ENCODE measurements around the gene IFI16. TPM values are rescaled to one million over a fixed set of nuclear protein-coding genes. Genes with fewer than 3 reads are reported as not detected.
A peak's percentile ranks its signal among the peaks of the same experiment; 100 is the strongest.
"Not testable (repeated sequence)": the region's sequence is repeated elsewhere in the genome, so short reads cannot be mapped to it uniquely, and the experiment has no call there.

Gene IFI16
- total RNA-seq, 2 donors from 2014 or later: 311 to 326 TPM

GRCh38 chr1:159046486-159046885 is 36.8 kb downstream of the IFI16 start:
- not testable (repeated sequence) for DNase-seq; H3K27me3 Mint-ChIP-seq (ENCODE audit: low read depth); H3K9me3 Mint-ChIP-seq
- peaks cover 53% of the 10 kb centered on the region for H3K4me1 Mint-ChIP-seq (ENCODE audit: low read depth)
- H3K27ac Mint-ChIP-seq: peak overlapping the region; percentile 13
- peak overlapping the region in 1 of 2 donors; percentile 6 for H3K4me3 Mint-ChIP-seq
- peak; percentile 25 to 52 for ATAC-seq (replicated peaks in 1 of 2)
- peaks cover 19 to 60% of the 10 kb centered on the region in 2 donors for H3K36me3 Mint-ChIP-seq (ENCODE audit: insufficient read depth in 2 of 2)

- H3K27ac Mint-ChIP-seq: peak overlapping the region; percentile 64
- H3K4me3 Mint-ChIP-seq: no peak overlapping the region
- peaks cover 56% of the 10 kb centered on the region for H3K4me1 Mint-ChIP-seq (ENCODE audit: low read depth)
- H3K36me3 Mint-ChIP-seq (ENCODE audit: insufficient read depth in 2 of 2): peaks cover 20 to 64% of the 10 kb centered on the region in 2 donors
- DNase-seq: no peak
- peak in 1 of 2 donors; percentile 12 for ATAC-seq (replicated peaks in 1 of 2)
- no peaks in the 10 kb centered on the region for H3K27me3 Mint-ChIP-seq (ENCODE audit: low read depth)
- no peaks in the 10 kb centered on the region for H3K9me3 Mint-ChIP-seq
Observed at GRCh38 chr1:159051436-159051835, 41.7 kb downstream of the IFI16 start.

- ATAC-seq (replicated peaks in 1 of 2): no peak
Observed at GRCh38 chr1:159054427-159054826, 44.7 kb downstream of the IFI16 start.

GRCh38 chr1:159055181-159055641 is 45.5 kb downstream of the IFI16 start:
- Mint-ChIP-seq H3K27me3 (ENCODE audit: low read depth) (no peaks in the 10 kb centered on the region), H3K9me3 (no peaks in the 10 kb centered on the region), H3K27ac (peak overlapping the region; percentile 80), H3K36me3 (ENCODE audit: insufficient read depth in 2 of 2) (peaks cover 17 to 55% of the 10 kb centered on the region in 2 donors), H3K4me1 (ENCODE audit: low read depth) (peaks cover 50% of the 10 kb centered on the region), H3K4me3 (no peak overlapping the region)
- DNase-seq (no peak), ATAC-seq (replicated peaks in 1 of 2) (no peak)

More at GRCh38 chr1:159054427-159054826, 44.7 kb downstream of the IFI16 start:
- H3K4me1 Mint-ChIP-seq (ENCODE audit: low read depth): peaks cover 50% of the 10 kb centered on the region
- H3K36me3 Mint-ChIP-seq (ENCODE audit: insufficient read depth in 2 of 2): peaks cover 18 to 61% of the 10 kb centered on the region in 2 donors
- H3K9me3 Mint-ChIP-seq: no peaks in the 10 kb centered on the region
- H3K27me3 Mint-ChIP-seq (ENCODE audit: low read depth): no peaks in the 10 kb centered on the region
- no peak overlapping the region for H3K4me3 Mint-ChIP-seq
- peak overlapping the region; percentile 14 for H3K27ac Mint-ChIP-seq
- DNase-seq: no peak

DNA sequence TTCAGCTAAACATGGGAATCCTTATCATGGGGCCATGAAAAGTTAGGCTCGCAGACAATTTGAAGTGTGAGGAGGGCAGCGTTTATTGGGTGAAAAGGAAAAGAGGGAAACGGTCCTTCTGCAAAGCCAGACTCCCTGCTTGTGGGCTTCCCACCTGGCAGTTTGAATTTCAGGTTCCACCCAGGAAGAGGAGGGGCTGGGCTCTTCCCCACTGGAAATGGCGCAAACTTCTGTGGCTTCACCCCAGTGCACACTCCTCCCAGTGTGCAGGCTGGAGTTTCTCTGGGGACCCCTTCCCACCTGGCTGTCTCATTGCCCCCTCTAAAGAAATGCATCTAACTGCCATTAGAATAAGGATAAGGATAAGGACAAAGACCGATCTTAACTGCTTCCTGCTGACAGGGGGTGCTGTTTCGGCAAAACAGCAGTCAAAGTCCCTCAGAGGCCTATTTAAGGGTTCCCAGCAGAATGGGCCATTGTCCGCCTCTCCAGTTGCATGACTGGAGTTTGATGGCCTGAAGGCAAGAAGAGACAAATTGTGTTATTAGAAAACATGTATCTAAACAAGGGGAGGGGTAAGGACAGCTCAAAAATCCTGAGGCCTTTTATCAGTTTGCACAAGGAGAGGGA is 46.5 kb downstream of the IFI16 start:
- DNase-seq (no peak), ATAC-seq (replicated peaks in 1 of 2) (no peak)
- Mint-ChIP-seq H3K27me3 (ENCODE audit: low read depth) (no peaks in the 10 kb centered on the region), H3K9me3 (no peaks in the 10 kb centered on the region), H3K4me1 (ENCODE audit: low read depth) (peaks cover 40% of the 10 kb centered on the region), H3K27ac (no peak overlapping the region), H3K4me3 (no peak overlapping the region), H3K36me3 (ENCODE audit: insufficient read depth in 2 of 2) (peaks cover 11 to 52% of the 10 kb centered on the region in 2 donors)

- DNase-seq: no peak
- Mint-ChIP-seq H3K9me3 (no peaks in the 10 kb centered on the region), H3K4me1 (ENCODE audit: low read depth) (peaks cover 16% of the 10 kb centered on the region), H3K27me3 (ENCODE audit: low read depth) (no peaks in the 10 kb centered on the region), H3K4me3 (no peak overlapping the region), H3K36me3 (ENCODE audit: insufficient read depth in 2 of 2) (peaks cover 12 to 46% of the 10 kb centered on the region in 2 donors), H3K27ac (peak overlapping the region; percentile 26)
- no peak for ATAC-seq (replicated peaks in 1 of 2)
Observed at GRCh38 chr1:159058751-159059150, 49.0 kb downstream of the IFI16 start.

GRCh38 chr1:159065106-159065505 is 55.4 kb downstream of the IFI16 start:
- DNase-seq (no peak), ATAC-seq (replicated peaks in 1 of 2) (no peak)
- Mint-ChIP-seq H3K27ac (no peak overlapping the region), H3K27me3 (ENCODE audit: low read depth) (no peaks in the 10 kb centered on the region), H3K36me3 (ENCODE audit: insufficient read depth in 2 of 2) (peaks cover 20 to 50% of the 10 kb centered on the region in 2 donors), H3K4me1 (ENCODE audit: low read depth) (peaks cover 26% of the 10 kb centered on the region), H3K9me3 (no peaks in the 10 kb centered on the region), H3K4me3 (no peak overlapping the region)

DNA sequence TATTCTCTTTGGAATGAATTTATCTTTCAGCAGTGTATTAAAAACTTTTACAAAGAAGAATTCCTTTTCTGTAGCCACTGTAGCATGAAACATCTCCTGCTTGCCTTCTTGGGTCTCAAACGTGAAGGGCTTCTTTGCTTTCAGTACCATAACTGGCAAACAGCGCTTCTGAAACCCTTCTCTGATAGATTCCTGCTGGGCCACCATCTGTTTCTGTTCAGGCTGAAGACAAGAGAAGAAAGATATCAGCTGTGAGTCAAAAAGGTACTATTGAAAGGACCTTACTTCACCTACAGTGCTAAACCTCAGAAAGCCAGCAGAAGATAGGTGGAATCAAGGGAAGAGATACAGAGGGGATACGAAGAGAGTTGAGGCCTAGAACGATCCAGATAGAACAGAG is 56.4 kb downstream of the IFI16 start:
- no peaks in the 10 kb centered on the region for H3K27me3 Mint-ChIP-seq (ENCODE audit: low read depth)
- peak overlapping the region; percentile 93 for H3K27ac Mint-ChIP-seq
- peaks cover 28 to 52% of the 10 kb centered on the region in 2 donors for H3K36me3 Mint-ChIP-seq (ENCODE audit: insufficient read depth in 2 of 2)
- peak overlapping the region in 1 of 2 donors; percentile 43 for H3K4me3 Mint-ChIP-seq
- ATAC-seq (replicated peaks in 1 of 2): no peak
- no peak for DNase-seq
- H3K9me3 Mint-ChIP-seq: no peaks in the 10 kb centered on the region
- peaks cover 36% of the 10 kb centered on the region for H3K4me1 Mint-ChIP-seq (ENCODE audit: low read depth)

DNA sequence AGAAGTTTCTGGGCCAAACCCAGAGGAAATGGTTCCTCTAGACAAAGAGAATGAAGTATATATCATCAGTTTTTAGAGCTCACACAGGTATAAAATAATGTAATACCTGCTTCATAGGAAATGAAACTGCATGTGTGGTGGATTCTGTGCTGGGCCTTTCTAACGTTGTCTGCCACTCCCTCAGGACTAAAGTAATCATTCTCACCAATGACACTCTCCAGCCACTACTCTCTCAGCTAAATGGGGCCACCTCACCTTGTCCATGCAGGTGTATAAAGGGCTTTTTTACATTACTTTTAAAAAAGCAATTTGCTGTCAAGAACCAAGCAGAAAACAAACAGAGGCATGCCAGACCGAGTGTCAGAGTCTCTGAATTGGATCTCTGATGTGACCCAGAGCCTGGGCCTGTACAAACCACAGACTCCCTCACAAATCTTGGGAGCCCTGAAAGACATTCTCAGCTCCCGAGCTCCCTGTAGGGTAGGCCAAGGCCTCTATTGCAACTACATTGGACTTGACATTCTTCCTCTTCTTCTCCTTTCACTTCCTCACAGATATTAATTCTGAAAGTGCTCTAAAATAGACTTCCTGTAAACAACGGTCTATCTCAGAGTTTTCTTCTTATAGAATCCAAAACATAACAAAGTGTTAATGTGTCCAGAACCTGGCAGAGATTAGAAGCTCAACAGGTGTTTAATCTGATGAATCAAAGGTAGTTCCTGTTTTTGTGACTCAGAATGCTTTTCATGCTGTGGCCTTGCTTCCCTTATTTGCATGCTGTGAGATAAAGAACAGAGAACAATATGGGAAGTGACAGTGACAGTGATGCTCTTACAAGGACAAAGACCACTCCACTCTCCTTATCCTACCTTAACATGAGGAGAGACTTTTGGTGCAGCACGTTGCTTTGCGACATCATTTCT is 58.3 kb downstream of the IFI16 start:
- H3K9me3 Mint-ChIP-seq: no peaks in the 10 kb centered on the region
- peaks cover 52% of the 10 kb centered on the region for H3K4me1 Mint-ChIP-seq (ENCODE audit: low read depth)
- peaks cover 30 to 50% of the 10 kb centered on the region in 2 donors for H3K36me3 Mint-ChIP-seq (ENCODE audit: insufficient read depth in 2 of 2)
- H3K27ac Mint-ChIP-seq: peak overlapping the region; percentile 99
- H3K27me3 Mint-ChIP-seq (ENCODE audit: low read depth): no peaks in the 10 kb centered on the region
- ATAC-seq (replicated peaks in 1 of 2) (peak; percentile 66 to 69), DNase-seq (no peak)
- H3K4me3 Mint-ChIP-seq: peak overlapping the region; percentile 66 to 93

- Mint-ChIP-seq H3K9me3 (no peaks in the 10 kb centered on the region), H3K4me1 (ENCODE audit: low read depth) (peaks cover 55% of the 10 kb centered on the region), H3K27ac (peak overlapping the region; percentile 84), H3K36me3 (ENCODE audit: insufficient read depth in 2 of 2) (peaks cover 30 to 45% of the 10 kb centered on the region in 2 donors), H3K4me3 (peak overlapping the region; percentile 16 to 35), H3K27me3 (ENCODE audit: low read depth) (no peaks in the 10 kb centered on the region)
- DNase-seq (no peak), ATAC-seq (replicated peaks in 1 of 2) (no peak)
Observed at GRCh38 chr1:159068886-159069285, 59.2 kb downstream of the IFI16 start.

- H3K36me3 Mint-ChIP-seq (ENCODE audit: insufficient read depth in 2 of 2): peaks cover 27 to 35% of the 10 kb centered on the region in 2 donors
- no peak for DNase-seq
- peaks cover 70% of the 10 kb centered on the region for H3K4me1 Mint-ChIP-seq (ENCODE audit: low read depth)
- H3K27me3 Mint-ChIP-seq (ENCODE audit: low read depth): no peaks in the 10 kb centered on the region
- peak overlapping the region; percentile 98 for H3K27ac Mint-ChIP-seq
- H3K4me3 Mint-ChIP-seq: peak overlapping the region; percentile 59 to 94
- ATAC-seq (replicated peaks in 1 of 2): peak in 1 of 2 donors; percentile 22
- H3K9me3 Mint-ChIP-seq: no peaks in the 10 kb centered on the region
Observed at GRCh38 chr1:159071970-159072582, 62.4 kb downstream of the IFI16 start.

DNA sequence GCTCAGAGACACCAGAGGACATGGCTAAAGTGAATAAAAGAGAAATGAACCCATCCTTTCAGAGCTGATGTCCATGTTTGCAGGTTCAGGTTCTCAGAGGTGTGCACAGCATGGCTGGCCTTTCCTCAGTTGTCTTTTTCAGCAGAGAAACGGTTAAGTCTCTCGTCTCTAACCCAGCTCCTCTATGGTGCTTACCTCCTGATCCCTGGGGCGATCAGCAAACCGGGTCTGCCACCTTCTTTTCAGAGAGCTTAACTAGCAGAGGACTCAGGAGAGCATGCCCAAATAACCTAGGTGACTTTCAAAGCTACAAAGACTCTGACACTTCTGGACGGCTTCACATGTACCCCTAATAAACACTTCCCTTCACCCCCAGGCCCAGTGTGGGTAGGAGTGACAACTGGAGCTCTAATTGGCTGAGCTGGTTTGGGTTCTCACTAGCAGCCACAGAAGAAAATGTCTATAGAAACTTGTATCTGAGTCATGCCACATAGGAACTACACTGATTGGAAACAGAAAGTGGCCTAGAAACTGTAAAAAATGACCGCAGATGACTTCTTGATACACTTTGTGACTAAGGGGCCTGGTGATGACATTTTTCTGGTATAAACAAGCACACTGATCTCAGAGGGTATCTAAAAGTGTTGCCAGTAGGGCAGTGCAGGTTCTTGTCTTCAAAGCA is 66.9 kb downstream of the IFI16 start, which contains the start of gene AIM2:
TSS of gene AIM2 (minus strand) at position 329 of the 682 bp plus-strand sequence. CDS start 3,267 bp downstream, outside the sequence.
- ATAC-seq (replicated peaks in 1 of 2) (peak; percentile 80 to 86), DNase-seq (peak; percentile 76)
- Mint-ChIP-seq H3K27ac (peak within 1 kb of the TSS; percentile 99), H3K36me3 (ENCODE audit: insufficient read depth in 2 of 2) (peaks cover 10 to 16% of the 10 kb centered on the region in 2 donors), H3K9me3 (peaks cover 0 to 2% of the 10 kb centered on the region in 2 donors), H3K4me1 (ENCODE audit: low read depth) (peaks cover 66% of the 10 kb centered on the region), H3K4me3 (peak within 1 kb of the TSS; percentile 87 to 99), H3K27me3 (ENCODE audit: low read depth) (no peaks in the 10 kb centered on the region)

All from activated T-cell treated with anti-CD3 and anti-CD28 coated beads, Interleukin-2, amount 50 U/mL, for 72 hours (primary cell).